Large intestine (tissue), 3 donors: ENCODE data around the gene TULP4. TPM values are rescaled to one million over a fixed set of nuclear protein-coding genes. Genes with fewer than 3 reads are reported as not detected.
"Not testable (repeated sequence)": the region's sequence is repeated elsewhere in the genome, so short reads cannot be mapped to it uniquely, and the experiment has no call there.

ENCODE experiments used
- DNase-seq, 2 donors: peaks; one replicate each; pipeline versions ENCODE4 v3.0.0 to v3.0.0-alpha.2; 2013
- H3K27ac ChIP-seq: one replicate; pipeline ENCODE4 v1.5.1; 2013; ENCODE audit warnings: low read length
- H3K27me3 ChIP-seq: 2 replicates; pipeline ENCODE4 v1.6.1; 2013; ENCODE audit warnings: low read length; ENCODE audit not compliant: control insufficient read depth, insufficient read depth
- H3K36me3 ChIP-seq: 2 replicates; pipeline ENCODE4 v1.6.1; 2013; ENCODE audit warnings: low read length; ENCODE audit not compliant: control insufficient read depth, insufficient read depth
- H3K4me1 ChIP-seq: one replicate; pipeline ENCODE4 v1.6.1; 2013; ENCODE audit warnings: low read length; ENCODE audit not compliant: control insufficient read depth, insufficient read depth
- H3K4me3 ChIP-seq: one replicate; pipeline ENCODE4 v1.5.1; 2013; ENCODE audit warnings: low read length
- H3K9me3 ChIP-seq: one replicate; pipeline ENCODE4 v1.6.1; 2013; ENCODE audit warnings: mild to moderate bottlenecking, low read depth, low read length, moderate library complexity; ENCODE audit not compliant: control insufficient read depth
- whole genome bisulfite sequencing: methylation state at CpG from one replicate; pipeline ENCODE4 v1.1.5; 2013; ENCODE audit warnings: low lambda C conversion rate; ENCODE audit not compliant: insufficient coverage; 5-methylcytosine and 5-hydroxymethylcytosine counted together
- polyA plus RNA-seq: library from polyadenylated mRNA; unstranded; fragments of 120-200 nt; gene quantifications from one replicate; pipeline ENCODE4 v1.2.1, GENCODE V29; 2013

TULP4 gene
- polyA plus RNA-seq, 1 donor: 25.8 TPM

DNA sequence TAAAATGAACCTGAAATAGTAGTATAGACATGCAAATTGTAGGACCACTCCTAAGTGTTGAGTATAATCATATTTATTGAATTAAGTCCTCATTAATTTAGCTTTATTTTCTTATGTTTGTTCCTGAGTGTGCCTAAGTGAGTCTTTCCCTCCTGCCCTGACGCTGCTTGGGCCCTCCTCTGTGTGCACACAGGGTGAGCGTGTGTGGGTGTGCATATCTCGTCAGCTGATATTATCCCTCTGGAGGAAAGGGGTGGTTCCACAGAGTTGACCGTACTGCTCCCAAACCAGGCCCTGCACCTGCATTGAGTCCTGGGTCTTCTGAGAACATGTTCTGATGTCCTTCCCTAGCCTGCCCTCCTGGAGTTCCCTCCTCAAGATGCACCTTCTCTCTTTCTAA, 28.0 kb downstream of the TULP4 start:
- peaks cover 3% of the 10 kb centered on the region for H3K36me3 ChIP-seq
- H3K4me1 ChIP-seq: no peaks in the 10 kb centered on the region
- WGBS: no CpG with 5 or more reads among the region's 4 CpGs
- no peak for DNase-seq
- no peak overlapping the region for H3K4me3 ChIP-seq
- no peak overlapping the region for H3K27ac ChIP-seq
- no peaks in the 10 kb centered on the region for H3K27me3 ChIP-seq
- H3K9me3 ChIP-seq: peaks cover 2% of the 10 kb centered on the region

DNA sequence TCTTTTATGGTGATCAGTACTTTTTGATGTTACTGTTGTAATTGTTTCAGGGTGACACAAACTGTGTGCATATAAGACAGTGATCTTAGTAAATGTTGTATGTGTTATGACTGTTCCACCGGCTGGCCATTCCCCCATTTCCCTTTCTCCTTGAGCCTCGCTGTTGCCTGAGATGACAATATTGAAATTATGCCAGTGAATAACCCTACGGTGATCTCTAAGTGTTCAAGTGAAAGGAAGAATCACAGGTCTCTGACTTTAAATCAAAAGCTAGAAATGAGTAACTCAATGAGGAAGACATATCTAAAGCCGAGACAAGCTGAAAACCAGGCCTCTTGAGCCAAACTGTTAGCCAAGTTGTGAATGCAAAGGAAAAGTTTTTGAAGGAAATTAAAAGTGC, 32.3 kb downstream of the TULP4 start:
- no peak overlapping the region for H3K27ac ChIP-seq
- H3K4me1 ChIP-seq: no peaks in the 10 kb centered on the region
- 100% methylated on average over 1 of the region's 4 CpGs for WGBS
- H3K27me3 ChIP-seq: no peaks in the 10 kb centered on the region
- DNase-seq: no peak
- no peak overlapping the region for H3K4me3 ChIP-seq
- peaks cover 7% of the 10 kb centered on the region for H3K36me3 ChIP-seq
- H3K9me3 ChIP-seq: peaks cover 13% of the 10 kb centered on the region

- not testable (repeated sequence) for H3K27ac ChIP-seq, H3K4me1 ChIP-seq, H3K27me3 ChIP-seq, H3K4me3 ChIP-seq, H3K36me3 ChIP-seq, DNase-seq
- 78% methylated on average over 4 of the region's 6 CpGs for WGBS
- H3K9me3 ChIP-seq: peaks cover 20% of the 10 kb centered on the region
Measured at GRCh38 chr6:158345444-158345843, 33.2 kb downstream of the TULP4 start.

DNA sequence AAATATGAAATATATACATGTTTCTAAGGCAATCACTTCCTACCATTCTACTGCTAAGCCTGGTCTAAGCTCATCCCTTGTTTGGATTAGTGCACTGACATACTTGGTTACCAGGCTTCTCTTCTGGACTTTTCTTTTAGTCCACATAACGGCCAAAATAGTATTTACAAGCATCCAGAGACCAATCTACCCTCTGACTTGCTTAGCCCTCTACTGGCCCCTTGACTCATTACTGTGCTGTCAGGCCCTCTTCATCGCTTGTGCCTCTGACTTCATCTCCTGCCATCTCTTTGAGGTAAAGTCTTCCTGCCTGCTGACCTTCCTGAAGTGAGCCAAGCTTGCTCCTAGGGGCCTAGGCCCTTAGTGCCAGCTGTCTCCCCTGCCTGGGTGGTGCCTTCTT, 35.1 kb downstream of the TULP4 start:
- Histone ChIP-seq H3K4me1 (no peaks in the 10 kb centered on the region), H3K27me3 (no peaks in the 10 kb centered on the region), H3K36me3 (peaks cover 4% of the 10 kb centered on the region), H3K4me3 (no peak overlapping the region), H3K9me3 (peaks cover 32% of the 10 kb centered on the region), H3K27ac (no peak overlapping the region)
- no CpG with 5 or more reads among the region's 2 CpGs for WGBS
- no peak for DNase-seq

DNA sequence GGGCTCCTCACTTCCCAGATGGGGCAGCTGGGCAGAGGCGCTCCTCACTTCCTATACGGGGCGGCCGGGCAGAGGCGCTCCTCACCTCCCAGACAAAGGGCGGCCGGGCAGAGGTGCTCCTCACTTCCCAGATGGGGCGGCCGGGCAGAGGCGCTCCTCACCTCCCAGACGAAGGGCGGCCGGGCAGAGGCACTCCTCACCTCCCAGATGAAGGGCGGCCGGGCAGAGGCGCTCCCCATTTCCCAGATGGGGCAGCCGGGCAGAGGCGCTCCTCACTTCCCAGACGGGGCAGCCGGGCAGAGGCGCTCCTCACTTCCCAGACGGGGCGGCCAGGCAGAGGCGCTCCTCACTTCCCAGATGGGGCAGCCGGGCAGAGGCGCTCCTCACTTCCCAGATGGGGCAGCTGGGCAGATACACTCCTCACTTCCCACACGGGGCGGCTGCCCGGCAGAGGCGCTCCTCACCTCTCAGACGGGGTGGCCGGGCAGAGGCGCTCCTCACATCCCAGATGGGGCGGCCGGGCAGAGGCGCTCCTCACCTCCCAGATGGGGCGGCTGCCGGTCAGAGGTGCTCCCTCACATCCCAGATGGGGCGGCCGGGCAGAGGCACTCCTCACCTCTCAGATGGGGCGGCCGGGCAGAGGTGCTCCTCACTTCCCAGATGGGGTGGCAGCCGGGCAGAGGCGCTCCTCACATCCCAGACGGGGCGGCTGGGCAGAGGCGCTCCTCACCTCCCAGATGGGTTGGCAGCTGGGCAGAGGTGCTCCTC, 36.7 kb downstream of the TULP4 start:
- H3K4me1 ChIP-seq, DNase-seq, H3K4me3 ChIP-seq, H3K27me3 ChIP-seq, H3K36me3 ChIP-seq, H3K27ac ChIP-seq: not testable (repeated sequence)
- H3K9me3 ChIP-seq: peaks cover 32% of the 10 kb centered on the region
- no CpG with 5 or more reads among the region's 47 CpGs for WGBS

GRCh38 chr6:158349505-158350275, 37.4 kb downstream of the TULP4 start:
- not testable (repeated sequence) for H3K36me3 ChIP-seq, DNase-seq, H3K4me1 ChIP-seq, H3K27ac ChIP-seq, H3K27me3 ChIP-seq, H3K4me3 ChIP-seq
- H3K9me3 ChIP-seq: peaks cover 32% of the 10 kb centered on the region
- WGBS: no CpG with 5 or more reads among the region's 54 CpGs

GRCh38 chr6:158350731-158351130, 38.5 kb downstream of the TULP4 start:
- not testable (repeated sequence) for H3K27ac ChIP-seq, H3K36me3 ChIP-seq, DNase-seq, H3K27me3 ChIP-seq, H3K4me3 ChIP-seq, H3K4me1 ChIP-seq
- no CpG with 5 or more reads among the region's 7 CpGs for WGBS
- peaks cover 32% of the 10 kb centered on the region for H3K9me3 ChIP-seq

- H3K4me3 ChIP-seq: no peak overlapping the region
- 94% methylated on average over 5 of the region's 13 CpGs for WGBS
- H3K9me3 ChIP-seq: peaks cover 24% of the 10 kb centered on the region
- H3K27me3 ChIP-seq: no peaks in the 10 kb centered on the region
- H3K4me1 ChIP-seq: peaks cover 19% of the 10 kb centered on the region
- H3K27ac ChIP-seq: no peak overlapping the region
- H3K36me3 ChIP-seq: no peaks in the 10 kb centered on the region
- no peak for DNase-seq
Measured at GRCh38 chr6:158353883-158354877, 41.9 kb downstream of the TULP4 start.

DNA sequence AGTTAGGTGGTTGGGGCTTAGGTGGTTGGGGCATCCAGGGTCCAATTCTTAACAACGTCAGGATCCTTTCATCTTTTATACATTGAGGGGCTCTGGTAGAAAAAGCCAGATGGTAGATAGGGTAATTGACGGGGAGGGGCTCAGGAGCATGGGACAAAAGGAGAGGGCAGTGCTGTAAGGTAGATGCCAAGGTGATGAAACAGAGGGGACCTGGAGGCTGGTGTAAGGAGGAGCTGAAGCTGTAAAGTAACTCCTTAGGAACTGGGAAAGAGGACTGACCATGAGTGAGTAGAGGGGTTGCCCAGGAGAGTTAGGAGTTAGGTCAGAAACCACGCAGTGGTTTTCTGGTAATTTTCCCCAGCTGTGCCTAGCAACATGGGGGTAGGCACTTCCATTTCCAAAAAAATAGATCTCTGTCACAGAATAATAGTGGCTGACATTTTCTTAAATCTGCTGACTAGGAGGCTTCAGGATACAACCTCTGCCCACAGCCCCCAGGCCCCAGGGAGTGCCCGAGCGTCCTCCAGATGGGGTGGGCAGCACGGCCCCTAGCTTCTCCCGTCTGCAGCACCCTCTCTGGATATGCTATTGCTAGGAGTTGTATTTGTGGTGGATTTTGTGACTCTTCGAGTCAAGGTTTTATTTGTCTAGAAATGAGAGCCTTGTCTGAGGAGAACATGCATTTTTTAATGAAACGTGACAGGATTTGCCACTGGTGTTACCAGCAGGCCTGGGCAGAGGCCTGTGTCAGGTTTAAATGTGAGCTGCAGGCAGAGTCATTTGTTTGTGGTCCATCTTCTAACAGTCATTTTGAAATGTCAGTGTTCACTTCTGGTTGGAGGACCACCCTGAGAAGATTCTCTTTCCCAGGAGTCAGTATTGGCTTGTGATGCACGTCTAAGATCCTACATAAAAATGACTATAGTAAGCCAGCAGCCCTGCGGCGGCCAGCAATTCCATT, 44.6 kb downstream of the TULP4 start:
- no peak for DNase-seq
- Histone ChIP-seq H3K36me3 (no peaks in the 10 kb centered on the region), H3K27me3 (no peaks in the 10 kb centered on the region), H3K9me3 (peaks cover under 1% of the 10 kb centered on the region), H3K4me3 (no peak overlapping the region), H3K27ac (no peak overlapping the region), H3K4me1 (peaks cover 19% of the 10 kb centered on the region)
- 100% methylated on average over 1 of the region's 12 CpGs for WGBS
